AG04450 (cell line): ENCODE measurements around the gene RGSL1. TPM values are rescaled to one million over a fixed set of nuclear protein-coding genes. Genes with fewer than 3 reads are reported as not detected.

Experiments
- CTCF ChIA-PET: fragments of 300-600, 350-600 bp; formaldehyde crosslinking; extraction: SDS; loops from one replicate; lab custom pipeline; 2022; ENCODE audit warnings: antibody characterized with exemption, inconsistent platforms; lab: Charles Lee
- POLR2A ChIA-PET: fragments of 350-600 bp; formaldehyde crosslinking; extraction: SDS; loops from one replicate; lab custom pipeline; 2021; ENCODE audit warnings: antibody characterized with exemption, inconsistent platforms; lab: Yijun Ruan, JAX
- DNase-seq: peaks from one replicate; pipeline ENCODE4 v3.0.0-alpha.2; 2011; ENCODE audit warnings: low read depth, low spot score
- H3K27ac ChIP-seq: one replicate; pipeline ENCODE4 v1.5.1; 2012; ENCODE audit warnings: low read depth, low read length, control low read depth
- H3K27me3 ChIP-seq: one replicate; pipeline ENCODE4 v1.6.0; 2012; ENCODE audit warnings: low read length; ENCODE audit not compliant: control insufficient read depth, insufficient read depth
- H3K4me3 ChIP-seq: 2 replicates; pipeline ENCODE4 v1.5.1; 2011; ENCODE audit warnings: mild to moderate bottlenecking, low read depth, low read length, control low read depth
- H3K9me3 ChIP-seq: 2 replicates; pipeline ENCODE4 v1.5.1; 2012; ENCODE audit warnings: low read length; ENCODE audit not compliant: control insufficient read depth, insufficient read depth
- CTCF ChIP-seq: IDR thresholded peaks from 2 replicates; pipeline ENCODE4 v1.5.1; 2011; ENCODE audit warnings: low read depth, low read length, control low read depth, inconsistent platforms
- polyA plus RNA-seq: library from polyadenylated mRNA; depleted of rRNA; stranded (reverse); fragments of >200 nt; gene quantifications from 2 replicates; pipeline ENCODE4 v1.2.3, GENCODE V29; 2011

RGSL1 gene
- polyA plus RNA-seq, 1 experiment, result not detected

GRCh38 chr1:182476625-182477024 lies 26.7 kb downstream of the RGSL1 start:
- Histone ChIP-seq H3K27ac (no peak overlapping the region), H3K27me3 (no peaks in the 10 kb centered on the region), H3K9me3 (no peaks in the 10 kb centered on the region), H3K4me3 (no peak overlapping the region)
- ChIA-PET POLR2A (no interaction called here), CTCF (no interaction called here)
- no peak for DNase-seq
- no peak for TF ChIP-seq CTCF

- ChIA-PET CTCF (interaction anchor here (0.6 kb wide), 1 partner anchor 10 kb away, joined by 8 read pairs; no protein-coding TSS in a partner anchor), POLR2A (no interaction called here)
- TF ChIP-seq CTCF, result no peak
- no peak overlapping the region for H3K4me3 ChIP-seq
- H3K9me3 ChIP-seq, result no peaks in the 10 kb centered on the region
- DNase-seq, result no peak
- H3K27ac ChIP-seq, result no peak overlapping the region
- no peaks in the 10 kb centered on the region for H3K27me3 ChIP-seq
Measured at GRCh38 chr1:182478238-182478637, 28.3 kb downstream of the RGSL1 start.

DNA sequence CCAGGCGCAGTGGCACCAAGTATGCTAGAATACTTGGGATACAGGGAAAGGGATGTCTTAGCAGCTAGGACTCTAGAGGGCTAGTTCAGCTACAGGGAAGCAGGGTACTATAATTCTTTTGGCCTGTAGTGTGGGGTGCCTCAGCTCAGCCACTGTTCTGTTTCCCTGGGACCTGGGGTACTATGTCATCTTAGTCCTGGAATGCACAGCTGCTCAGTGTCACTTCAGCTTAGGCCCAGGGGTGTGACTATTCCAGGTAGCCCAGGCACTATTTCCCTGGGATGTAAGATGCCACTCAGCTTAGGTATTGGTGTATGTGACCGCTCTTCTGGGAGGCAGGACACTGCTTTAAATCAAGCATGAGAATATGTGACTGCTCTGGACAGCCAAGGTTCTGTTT lies 34.1 kb downstream of the RGSL1 start:
- no peak for DNase-seq
- no peaks in the 10 kb centered on the region for H3K27me3 ChIP-seq
- ChIA-PET POLR2A (no interaction called here), CTCF (no interaction called here)
- H3K9me3 ChIP-seq, result no peaks in the 10 kb centered on the region
- no peak for TF ChIP-seq CTCF
- H3K27ac ChIP-seq, result no peak overlapping the region
- H3K4me3 ChIP-seq, result no peak overlapping the region

GRCh38 chr1:182484531-182485257 lies 34.7 kb downstream of the RGSL1 start:
- H3K9me3 ChIP-seq, result no peaks in the 10 kb centered on the region
- H3K27ac ChIP-seq, result no peak overlapping the region
- DNase-seq, result no peak
- peak; percentile 24; the same call in 1 of the 2 replicates for TF ChIP-seq CTCF
- H3K27me3 ChIP-seq, result no peaks in the 10 kb centered on the region
- POLR2A ChIA-PET, result no interaction called here
- H3K4me3 ChIP-seq, result no peak overlapping the region
- CTCF ChIA-PET, result no interaction called here

DNA sequence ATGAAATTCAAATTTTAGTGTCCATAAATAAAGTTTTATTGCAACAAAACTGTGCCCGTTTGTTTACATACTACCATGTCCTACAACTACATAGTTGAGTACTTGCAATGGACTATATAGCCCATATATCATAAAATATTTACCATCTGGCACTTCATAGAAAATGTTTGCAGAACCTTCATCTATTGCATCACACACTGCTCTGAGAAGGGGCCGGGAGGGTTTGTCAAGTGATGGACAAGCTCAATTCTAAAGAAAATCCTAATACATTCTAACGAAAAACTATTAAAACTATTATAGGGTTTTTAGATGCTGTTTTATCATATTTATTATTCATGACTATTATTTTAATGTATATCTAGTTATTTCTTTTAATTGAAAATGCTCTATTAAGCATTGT lies 35.9 kb downstream of the RGSL1 start:
- Histone ChIP-seq H3K9me3 (no peaks in the 10 kb centered on the region), H3K27ac (no peak overlapping the region), H3K27me3 (no peaks in the 10 kb centered on the region), H3K4me3 (no peak overlapping the region)
- TF ChIP-seq CTCF, result no peak
- DNase-seq, result no peak
- POLR2A ChIA-PET, result no interaction called here
- CTCF ChIA-PET, result interaction anchor here (0.6 kb wide), 1 partner anchor 181 kb away, joined by 3 read pairs; no protein-coding TSS in a partner anchor
